HG03175 (cell line): Measurements from ENCODE around the gene RHOBTB1.

Experiments
- ATAC-seq: cut with Tn5 transposase; IDR thresholded peaks from one replicate; pipeline ENCODE4 v1.9.1; 2021; ENCODE audit warnings: mild to moderate bottlenecking, moderate library complexity; ENCODE audit not compliant: unreplicated experiment

RHOBTB1 gene

DNA sequence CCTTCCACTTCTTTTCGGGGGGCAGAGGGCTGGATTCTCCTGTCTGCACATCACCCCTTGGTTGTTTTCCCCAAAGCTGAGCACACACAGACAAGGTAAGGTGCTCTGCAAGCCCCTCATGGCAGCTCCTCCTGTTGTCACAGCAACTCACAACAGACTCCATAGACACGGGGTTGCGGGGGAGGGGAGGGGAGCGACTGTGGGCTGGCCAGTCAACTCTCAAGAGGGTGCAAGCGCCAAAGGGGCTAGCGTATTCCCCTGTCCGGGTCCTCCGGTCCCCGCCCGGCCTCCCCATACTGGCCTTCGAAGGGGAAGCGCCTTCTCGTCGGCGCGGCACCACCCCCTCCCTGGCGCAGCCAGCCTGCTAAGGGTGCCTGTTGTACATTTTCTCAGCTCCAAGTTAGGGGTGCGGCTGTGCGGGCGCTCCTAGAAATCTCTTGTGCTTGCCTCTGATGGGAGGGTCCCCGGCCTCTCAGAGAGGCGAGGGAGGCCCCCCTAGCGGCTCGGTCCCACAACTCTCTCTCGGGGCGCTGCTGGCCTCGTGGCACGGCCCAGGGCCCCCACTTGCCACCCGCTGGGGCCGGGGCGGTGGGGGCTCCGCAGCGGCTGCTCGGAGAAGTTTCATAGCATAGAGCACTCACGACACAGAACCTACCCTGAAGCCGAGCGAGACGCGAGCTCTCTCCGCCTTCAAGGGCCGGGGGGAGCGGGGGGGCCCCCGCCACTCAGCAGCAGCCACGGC lies 498 bp downstream of the RHOBTB1 start:
- ATAC-seq: peak; percentile 43

DNA sequence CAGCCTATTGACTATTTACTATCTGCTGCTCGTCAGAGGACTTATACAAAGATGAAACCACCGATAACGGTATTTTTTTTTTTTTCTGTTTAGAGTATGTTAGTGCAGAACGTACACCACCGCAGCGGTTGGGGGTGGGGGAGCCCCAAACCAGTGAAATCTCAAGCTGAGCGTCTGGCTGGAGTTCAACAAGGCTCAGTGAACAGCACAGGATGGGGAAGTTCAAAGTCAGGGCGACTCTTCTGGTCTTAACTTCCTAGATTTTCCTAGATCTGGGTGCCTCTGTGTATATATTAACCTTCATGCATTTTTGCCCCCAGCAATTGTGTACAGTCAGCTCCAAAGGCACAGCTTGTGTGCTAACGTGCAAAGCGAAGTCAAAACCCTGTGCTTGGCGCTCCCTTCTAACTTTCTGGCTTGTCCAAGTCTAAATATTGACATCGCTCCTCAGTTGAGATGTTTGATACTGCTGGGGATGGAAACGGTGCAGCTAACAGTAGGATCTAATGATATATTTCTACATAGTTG lies 1.1 kb downstream of the RHOBTB1 start:
- ATAC-seq: peak; percentile 40

DNA sequence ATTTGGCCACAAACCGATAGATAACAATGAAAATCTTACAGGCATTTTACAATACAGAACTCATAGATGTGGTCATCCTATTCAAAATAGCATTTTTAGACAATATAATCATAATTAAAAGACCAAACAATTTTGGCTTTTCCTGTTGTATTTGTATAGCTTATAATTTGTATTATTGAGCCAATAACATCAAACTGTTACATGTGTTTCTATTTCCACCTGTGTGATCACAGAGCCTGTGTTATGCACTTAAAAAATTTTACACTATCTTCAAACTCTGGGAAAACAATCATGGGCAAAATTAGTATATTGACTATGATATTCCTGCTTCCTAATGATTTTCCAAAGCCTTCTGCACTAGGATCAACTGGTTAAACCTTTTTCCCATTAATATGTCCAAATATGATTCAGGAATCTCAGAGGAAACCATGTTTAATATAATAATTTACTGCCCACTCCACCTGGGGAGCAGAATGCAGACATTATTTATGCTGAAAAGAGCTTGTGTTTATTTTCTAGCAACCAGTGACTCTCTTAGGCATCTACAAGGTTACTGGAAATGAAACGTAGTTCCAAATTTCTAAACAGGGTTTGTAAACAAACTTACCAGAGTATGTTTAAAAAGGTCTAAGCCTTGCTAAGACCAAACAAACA lies 1.7 kb downstream of the RHOBTB1 start:
- no peak for ATAC-seq

DNA sequence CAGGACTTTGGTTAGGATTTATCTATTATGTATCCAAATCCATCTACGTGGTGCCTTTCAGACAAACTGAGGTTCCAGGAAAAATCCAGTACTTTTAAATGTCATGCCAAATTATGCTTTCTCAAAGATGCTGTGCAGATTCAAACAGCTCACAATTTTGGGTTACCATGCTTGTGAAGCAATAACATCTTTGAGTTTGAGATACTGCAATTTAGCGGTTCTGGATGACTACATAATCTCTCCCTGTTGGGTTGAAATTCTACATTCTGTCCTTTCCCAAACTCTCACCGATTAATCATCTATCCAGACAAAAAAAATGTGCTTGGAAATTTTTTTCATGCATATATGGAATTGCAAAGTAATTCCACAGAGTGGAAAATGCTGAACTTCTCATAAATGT lies 3.5 kb downstream of the RHOBTB1 start:
- ATAC-seq: no peak

DNA sequence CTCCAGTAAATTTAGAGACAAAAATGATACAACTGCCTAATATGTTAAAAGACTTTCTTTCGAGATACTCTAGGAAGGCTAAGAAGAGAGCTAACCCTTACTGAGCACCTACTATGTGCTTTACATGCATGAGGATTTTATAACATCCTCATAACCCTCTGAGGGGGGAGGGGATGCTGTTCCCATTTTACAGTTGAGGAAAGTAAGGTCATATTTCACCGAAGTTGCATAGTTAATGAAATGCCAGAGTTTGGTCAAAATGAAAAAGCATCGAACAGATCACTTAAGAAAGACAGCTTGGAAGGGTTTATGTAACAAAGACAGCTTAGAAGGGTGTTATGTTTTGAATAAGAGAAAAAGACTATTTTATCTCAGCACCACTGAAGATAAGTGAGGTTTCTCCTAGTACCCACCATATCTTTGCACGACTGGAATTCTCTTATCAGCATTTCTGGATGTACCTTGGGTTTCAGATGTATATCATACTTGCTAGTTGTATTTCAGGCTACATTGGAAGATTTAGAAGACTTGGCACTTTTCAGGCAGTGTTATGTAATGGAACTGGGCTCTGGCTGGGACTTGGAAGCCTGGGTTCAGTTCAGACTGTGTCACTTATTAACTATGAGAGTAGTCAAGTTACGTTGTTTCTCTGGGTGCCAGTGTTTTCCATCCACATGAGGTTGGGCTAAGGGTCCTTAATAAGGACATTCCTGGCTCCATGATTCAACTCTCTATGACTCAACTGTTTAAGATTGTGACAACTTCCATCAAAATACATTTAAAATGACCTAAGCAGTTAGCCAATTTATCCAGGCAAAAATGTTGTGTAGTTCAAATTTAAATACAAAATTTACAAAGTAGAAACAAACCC lies 6.0 kb downstream of the RHOBTB1 start:
- ATAC-seq: no peak

DNA sequence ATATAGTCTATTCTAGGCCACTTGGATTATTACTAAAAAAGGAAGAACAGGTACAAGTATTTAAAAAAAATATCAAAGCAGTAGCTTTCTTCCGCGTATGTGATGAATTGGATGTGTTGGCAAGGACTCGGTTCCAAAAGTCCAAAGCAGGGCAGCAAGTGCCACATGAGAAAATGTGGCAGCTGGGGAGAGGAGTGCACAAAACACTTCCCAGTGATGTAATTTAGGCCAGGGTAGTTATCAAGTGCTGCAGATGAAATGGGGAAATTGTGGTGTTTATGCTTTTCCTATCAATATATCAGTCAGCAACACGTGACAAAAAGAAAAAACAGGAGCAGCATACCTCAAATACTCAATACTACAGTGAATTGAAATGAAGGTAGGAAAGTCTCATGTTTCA lies 7.0 kb downstream of the RHOBTB1 start:
- no peak for ATAC-seq

DNA sequence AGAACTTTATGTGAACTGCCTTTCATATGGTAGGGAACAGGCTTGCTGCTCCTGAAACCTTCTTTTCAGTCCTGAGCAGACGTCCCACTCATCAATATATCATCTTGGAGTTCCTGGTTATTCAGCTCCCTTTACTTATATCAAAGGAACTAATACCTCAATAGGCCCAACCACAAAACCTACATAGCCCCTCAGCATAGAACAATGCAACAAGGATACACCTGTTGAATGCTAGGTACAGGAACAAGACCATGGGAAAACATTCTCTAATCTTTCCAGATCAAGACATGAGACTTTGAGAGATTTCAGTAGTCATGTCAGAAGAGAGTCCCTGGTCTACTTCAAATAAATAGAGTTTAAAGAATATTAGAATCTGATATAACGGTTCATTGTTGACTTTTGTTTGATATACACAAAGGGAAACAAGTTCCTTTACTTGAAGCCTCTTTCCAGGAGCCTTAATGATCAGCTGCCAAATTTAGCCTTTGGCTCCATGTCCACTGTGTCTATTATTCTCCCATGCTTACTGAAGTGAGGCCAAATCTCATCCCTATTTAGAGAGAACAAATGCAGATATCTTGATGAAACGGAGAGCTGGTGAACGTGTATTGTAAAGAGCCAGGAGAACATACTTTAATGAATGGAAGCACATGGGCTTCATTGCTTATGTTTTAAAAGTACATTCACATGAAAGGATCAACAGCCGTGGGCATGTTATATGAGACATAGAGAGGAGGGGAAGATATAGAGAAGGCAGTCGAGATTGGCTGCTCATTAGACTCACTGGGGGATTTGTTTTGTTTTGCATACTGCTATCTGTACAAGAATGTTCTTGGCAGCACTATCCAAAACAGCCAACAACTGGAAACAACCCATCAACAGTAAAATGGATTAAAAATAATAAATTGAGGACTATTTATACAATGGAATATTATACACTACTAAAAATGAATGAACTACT lies 9.5 kb downstream of the RHOBTB1 start:
- no peak for ATAC-seq

DNA sequence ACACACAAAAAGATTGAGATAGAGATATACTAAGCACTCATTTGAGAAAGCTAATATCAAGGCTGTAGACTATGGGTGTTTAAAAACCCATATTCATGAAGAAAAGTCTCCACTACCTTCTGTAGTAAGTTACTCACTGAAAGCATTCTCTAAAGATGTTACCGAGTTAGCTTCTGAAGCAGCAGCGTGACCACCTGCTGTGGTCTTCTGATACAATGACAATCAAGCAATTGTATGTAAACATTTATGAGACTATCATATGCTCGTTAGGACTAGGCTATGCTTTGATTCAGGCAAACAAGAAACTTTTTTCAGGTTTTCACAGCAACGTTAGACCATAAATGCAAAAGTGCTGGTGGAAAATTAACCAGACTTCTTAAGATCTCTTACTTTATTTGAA lies 11.2 kb downstream of the RHOBTB1 start:
- no peak for ATAC-seq

DNA sequence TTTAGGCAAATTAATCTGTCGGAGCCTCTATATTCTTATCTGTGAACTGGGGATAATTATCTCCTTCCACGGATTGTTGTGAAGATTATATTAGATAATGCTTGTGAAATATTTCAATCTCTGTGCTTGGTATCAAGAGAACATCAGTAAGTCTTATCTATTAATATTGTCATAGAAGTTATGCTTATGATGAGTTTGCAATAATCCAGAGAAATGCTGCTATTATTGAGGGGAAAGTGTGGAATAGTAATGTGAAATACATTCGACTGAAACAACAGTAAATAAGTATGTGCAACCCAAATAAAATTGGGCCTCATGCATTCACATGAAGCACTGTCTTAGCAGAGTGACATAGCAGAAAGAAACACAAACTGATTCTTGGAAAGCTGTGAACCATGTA lies 13.7 kb downstream of the RHOBTB1 start:
- no peak for ATAC-seq

DNA sequence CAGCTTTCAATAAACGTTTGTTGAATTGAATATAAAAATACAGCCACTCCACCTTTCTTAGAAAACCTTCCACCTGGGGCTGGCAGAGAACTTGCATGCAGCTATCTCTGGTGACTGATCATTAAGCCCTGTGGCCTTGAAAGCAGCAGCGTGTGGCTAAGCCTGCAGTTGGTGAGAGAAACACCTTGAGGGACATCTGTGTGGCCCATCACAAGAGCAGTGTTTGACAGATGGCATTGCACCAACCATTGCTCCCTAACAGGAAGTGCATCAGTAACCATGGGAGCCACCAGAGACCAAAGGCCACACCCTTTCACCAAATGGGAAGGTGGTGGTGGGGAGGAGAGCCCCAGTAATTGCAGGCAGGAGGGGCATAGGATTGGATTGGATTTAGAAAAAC lies 22.4 kb downstream of the RHOBTB1 start:
- no peak for ATAC-seq

DNA sequence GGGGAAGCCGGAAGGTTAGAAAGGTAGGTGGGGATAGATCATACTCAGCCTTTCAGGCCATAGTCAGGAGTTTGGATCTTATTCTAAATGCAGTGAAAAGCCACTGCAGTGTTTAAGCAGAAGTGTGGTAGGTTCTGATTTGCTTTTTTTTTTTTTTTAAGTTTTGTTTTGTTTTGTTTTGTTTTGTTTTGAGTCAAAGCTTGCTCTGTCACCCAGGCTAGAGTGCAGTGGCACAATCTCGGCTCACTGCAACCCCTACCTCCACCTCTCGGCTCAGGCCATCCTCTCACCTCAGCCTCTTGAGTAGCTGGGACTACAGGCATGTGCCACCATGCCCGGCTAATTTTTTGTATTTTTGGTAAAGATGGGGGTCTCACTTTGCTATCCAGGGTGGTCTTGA lies 23.5 kb downstream of the RHOBTB1 start:
- no peak for ATAC-seq

DNA sequence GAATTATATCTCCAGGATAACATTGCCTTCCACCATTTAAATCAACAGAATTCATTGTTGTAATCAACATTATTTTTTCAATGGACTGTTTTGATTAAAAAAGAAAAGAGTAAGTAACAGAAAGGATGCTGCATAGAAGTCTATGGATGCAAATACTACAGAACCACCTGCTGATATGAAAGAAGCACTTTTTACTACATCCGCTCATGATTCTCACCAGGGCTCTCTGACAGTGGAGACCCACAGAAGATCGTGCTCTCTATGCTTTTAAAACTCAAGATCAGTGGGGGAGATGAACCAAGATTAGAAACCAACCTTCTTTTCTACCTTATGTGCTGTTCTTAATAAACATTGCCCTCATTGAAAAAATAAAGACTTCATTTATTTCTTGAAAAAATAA lies 24.4 kb downstream of the RHOBTB1 start:
- no peak for ATAC-seq

DNA sequence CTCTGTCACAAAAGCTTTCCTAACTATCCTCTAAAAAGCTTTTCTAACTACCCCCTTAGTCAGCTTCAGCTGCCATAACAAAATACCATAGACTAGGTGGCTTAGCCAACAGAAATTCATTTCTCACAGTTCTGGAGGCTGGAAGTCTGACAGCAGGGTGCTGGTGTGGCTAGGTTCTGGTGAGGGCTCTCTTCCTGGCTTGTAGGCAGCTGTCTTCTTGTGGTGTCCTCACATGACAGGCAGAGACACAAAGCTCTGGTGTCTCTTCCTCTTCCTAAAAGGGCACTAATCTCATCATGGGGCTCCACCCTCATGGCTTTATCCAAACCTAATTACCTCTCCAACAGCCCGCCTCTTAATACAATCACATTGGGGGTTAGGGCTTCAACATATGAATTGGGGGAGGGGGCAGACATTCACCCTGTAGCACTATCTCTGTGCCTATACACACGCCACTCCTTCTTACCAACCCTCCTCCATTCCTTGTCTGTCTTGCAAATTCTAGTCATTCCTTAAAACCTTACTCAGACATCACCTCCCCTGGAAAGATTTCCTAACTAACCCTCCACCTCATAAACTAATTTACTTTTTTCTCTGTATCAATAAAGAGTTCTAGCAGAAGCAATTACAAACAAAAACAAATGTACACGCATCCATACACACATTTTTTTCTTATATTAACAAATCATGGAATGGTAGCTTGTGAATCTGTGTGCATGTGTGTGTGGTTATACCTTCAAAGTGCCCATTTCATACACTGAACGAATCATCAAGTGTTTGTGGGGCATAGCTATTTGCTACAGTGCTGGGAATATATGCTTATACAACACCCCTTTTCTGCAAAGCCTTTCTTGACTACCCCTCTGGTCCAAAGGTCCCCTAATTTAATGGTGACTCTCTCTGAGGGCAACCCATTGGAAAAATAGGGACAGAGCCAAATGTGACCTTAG lies 26.4 kb downstream of the RHOBTB1 start:
- no peak for ATAC-seq

DNA sequence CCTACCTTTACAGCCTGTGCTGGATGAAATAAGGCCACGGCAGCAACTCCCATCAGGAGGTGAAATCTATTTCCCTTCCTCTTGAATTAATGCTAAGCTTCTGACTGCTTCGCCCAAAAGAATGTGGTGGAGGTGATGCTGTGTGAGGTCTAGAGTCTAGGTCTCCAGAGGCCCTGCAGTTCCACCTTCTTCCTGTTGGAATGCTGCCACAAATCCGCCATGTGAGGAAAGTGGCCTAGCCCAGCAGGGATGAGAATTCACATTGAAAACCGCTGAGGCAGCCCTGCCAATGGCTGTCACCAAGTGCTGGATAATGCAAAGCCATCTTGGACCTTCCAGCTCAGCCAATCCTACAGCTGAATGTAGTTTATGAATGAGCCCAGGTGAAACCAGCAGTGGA lies 28.0 kb downstream of the RHOBTB1 start:
- no peak for ATAC-seq

DNA sequence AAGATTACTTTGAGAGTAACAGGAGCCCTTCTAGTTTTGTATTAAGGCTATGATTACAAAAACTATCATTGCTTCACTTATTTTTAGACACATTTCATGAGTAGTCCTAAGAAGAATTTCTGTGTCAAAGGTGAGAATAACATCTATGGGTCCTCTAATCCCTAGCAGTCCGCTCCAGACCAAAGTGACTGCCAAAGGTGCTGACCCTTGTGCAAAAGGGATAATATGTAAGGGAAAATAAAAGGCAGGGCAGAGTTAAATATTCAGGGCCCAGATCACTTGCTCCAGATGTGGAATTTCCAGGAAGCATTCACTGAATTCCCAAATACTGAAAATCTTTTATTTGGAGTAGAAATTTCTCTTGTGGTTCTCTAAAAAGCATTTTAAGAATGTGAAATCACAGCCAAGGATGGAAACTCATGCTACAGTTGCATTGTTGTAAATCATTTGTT lies 29.3 kb downstream of the RHOBTB1 start:
- ATAC-seq: no peak

DNA sequence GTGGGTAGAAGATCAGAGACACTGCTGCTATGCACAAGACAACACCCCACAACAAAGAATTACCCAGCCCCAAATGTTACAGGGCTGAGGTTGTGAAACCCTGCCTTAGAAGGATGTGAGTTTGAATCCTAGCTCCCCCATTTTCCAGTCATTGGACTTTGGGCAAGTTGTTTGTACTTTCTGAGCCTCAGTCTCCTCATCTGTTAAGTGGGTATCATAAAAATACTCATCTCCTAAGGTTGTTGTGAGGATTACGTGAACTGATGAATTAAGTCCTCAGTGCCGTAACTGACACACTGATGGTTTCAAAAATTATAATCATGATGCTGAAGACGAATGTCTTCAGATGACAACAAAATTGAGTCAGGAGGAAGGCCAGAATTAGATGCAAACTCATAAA lies 30.3 kb downstream of the RHOBTB1 start:
- no peak for ATAC-seq

DNA sequence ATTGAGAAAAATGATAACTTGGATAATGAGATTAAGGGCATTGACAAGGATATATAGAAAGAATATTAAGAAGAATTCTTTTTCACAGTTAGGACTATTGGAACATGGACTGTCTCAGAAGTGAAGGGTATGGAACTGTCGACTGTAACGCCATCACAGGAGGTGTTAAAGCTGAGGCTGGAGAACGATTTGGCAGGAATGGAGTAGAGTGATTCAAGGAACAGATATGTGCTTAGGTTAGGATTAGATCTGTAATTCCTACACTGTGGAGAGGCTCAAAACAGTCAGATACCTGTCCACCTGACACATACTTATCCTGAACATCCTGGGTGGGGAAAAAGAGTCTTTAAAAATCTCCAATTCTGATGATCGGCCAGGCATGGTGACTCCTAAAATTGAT lies 30.9 kb downstream of the RHOBTB1 start:
- ATAC-seq: no peak

DNA sequence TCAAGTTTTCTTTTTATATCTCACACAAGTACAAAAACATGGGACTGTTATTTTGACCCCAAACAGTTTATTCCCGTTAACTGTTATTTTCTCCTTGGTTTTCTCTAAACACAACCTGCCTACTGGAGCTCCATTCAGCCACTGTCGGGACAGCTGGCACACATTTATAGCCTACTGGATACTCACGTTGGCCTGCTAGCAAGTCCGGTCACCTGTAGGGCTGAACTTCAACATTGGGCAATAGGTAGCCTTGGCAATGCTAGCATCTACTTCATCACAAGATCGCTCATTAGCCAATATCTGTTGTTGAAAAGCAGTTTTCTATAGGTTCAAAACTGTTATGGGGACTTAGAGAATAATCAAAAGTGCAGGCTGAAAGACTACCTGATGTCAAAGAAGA lies 32.3 kb downstream of the RHOBTB1 start:
- no peak for ATAC-seq

DNA sequence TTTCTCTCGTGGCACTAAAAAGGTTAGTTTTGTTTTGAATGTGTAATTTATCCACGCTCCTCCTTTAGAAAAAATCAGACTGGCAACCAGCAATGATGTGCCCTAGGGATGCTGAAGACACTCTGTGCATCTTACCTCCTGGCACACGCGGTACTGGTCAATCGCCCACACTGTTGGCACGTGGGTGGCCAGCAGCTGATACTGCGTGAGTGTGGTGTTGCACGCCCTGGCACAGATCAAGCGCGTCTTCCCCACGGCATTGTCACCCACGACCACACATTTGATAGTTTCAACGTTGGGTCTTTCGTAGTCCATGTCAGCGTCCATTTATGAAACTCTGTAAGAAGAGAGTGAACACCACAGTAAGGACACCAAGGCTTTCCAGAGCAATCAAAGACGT lies 32.8 kb downstream of the RHOBTB1 start:
- ATAC-seq: no peak
